Activated CD8-positive, alpha-beta memory T cell treated with anti-CD3 and anti-CD28 coated beads, Interleukin-2, amount 50 U/mL, for 1 hour (primary cell): ENCODE measurements around the gene OR10A4.
"Not testable (repeated sequence)": the region's sequence is repeated elsewhere in the genome, so short reads cannot be mapped to it uniquely, and the experiment has no call there.

Source experiments
- DNase-seq: peaks from one replicate; pipeline ENCODE4 v3.0.0-alpha.2; 2020; ENCODE audit errors: extremely low read depth

Gene OR10A4

DNA sequence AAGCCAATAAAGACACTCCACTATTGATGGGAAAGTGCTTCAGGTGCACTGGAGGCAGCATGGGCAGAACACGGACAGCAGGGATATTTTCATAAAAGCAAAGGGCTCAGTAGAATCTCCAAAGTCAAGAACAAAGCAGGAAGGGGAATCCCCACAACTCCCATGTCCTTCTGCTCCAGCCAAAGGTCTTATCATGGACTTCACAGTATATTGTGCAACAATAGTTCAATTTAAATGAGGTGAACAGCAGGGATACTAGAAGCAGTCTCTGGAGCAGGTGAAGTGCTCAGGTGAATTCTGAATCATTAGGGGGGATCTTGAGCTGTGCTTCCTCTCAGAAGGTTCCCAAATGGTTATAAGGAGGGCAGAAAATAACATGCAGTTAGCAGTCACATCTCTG is 22.5 kb downstream of the OR10A4 start:
- no peak for DNase-seq

DNA sequence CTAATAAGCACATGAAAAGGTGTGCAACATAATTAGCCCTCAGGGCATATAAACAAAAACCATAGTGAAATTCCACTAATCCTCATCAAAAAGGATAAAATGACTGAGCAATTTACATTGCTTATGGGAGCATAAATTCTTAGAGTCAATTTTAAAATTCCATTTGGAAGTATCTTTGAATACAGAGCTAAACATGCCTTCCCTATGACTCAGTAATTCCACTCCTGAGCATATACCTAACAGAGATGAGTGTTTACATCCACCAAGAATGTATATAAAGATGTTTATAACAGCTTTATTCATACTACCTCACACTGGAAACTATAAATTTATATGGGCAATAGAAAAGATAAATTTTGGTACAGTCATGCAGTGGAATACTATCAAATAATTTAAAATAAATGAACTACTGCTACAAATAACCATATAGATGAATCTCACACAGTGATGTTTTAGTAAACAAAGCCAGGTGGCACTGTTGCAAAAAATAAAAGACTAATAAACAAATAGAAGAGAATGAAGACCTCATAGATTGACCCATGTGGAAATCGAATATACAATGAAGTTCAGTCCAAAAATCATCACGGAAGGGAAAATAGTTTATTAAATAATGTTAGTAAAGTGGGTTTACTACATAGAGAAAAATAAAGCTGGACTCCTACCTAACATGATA is 24.0 kb downstream of the OR10A4 start:
- no peak for DNase-seq

- DNase-seq, result not testable (repeated sequence)
These were observed 28.4 kb downstream of the OR10A4 start for GRCh38 chr11:6904804-6905203.

GRCh38 chr11:6911378-6911777 is 35.0 kb downstream of the OR10A4 start:
- DNase-seq, result no peak

DNA sequence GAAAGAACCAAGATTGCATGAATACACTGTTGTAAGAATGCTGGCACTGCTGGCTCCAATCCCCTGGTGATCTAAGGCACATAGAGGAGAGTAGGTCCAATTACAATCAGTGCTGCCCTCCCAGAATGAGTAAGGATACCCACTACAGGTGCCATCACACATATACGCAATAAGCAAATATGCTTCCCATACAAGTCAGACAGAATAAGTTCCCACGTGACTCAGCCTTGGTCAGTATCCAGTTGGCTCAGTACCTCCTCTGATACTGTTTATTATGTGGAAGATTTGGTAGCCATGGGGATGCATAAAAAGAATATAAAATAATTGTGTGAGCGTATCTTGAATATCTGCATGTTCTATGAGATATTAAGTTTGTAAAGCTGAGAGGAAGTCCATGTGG is 35.5 kb downstream of the OR10A4 start:
- no peak for DNase-seq

- DNase-seq, result no peak
These were observed 43.3 kb downstream of the OR10A4 start for GRCh38 chr11:6919698-6920097.

DNA sequence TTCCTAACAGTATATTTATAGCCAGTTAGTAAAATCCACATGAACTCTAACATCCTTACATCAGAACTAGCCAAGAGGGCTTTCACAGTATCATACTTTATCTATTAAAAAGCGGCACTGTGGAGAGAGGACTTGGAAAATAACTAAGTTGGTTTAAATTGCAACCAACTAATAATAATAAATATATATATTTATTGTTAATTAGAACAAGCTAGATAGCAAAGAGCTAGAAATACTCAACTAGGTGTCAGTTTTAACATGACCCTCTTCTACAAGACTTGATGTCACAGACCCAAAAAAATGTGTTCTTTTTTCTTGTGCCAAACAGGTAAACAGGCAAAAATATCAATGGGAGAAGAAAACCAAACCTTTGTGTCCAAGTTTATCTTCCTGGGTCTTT is 44.3 kb downstream of the OR10A4 start, which contains the start of gene OR2D3:
Gene OR2D3, plus strand, starts transcription at position 301 of the 400 bp plus-strand sequence. Its CDS starts 0 bp downstream, at position 301.
- no peak for DNase-seq

DNA sequence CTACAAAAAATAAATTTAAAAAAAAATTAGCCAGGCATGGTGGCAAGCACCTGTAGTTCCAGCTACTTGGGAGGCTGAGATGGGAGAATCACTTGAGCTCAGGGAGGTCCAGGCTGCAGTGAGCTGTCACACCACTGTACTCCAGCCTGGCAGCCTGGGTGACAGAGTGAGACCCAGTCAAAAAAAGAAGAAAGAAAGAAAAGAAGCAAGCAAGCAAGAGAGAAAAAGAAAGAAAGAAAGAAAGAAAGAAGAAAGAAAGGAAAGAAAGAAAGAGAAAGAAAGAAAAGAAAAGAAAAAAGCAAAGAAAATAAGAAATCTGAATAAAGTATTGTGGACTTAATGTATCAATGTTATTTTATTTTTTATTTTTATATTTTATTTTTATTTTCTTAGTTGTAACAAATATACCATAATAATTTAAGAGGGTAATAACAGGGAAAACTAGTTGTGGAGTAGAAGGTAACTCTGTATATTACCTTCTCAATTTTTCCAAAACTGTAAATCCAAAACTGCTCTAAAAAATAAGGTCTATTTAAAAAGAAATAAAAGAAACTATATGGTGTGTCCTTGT is 48.7 kb downstream of the OR10A4 start:
- no peak for DNase-seq

DNA sequence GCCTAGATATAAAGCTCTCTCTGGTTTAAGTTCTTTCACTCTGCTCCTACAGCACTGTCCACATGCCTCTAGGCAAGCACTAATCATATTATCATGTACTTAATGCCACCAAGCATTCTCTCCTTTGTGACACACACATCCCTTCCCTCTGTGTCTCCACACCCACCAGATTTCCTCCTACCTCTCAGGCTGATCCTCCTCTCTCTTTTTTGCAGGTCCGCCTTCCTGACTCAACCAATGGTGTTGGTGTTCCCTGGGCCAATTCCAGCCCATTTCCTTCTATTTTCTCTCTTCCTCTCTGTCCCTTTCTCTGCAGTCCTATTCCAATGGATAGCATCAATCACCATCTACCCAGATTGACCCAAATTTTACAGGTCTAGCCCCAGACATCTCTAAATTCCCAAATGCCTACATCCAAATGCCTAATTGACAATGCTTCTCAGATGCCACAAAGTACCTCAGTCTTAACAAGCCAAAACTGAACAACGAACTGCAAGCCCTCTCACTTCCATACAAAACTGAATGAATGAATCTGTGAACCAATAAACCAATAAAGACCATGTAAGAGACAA is 49.3 kb downstream of the OR10A4 start:
- no peak for DNase-seq

DNA sequence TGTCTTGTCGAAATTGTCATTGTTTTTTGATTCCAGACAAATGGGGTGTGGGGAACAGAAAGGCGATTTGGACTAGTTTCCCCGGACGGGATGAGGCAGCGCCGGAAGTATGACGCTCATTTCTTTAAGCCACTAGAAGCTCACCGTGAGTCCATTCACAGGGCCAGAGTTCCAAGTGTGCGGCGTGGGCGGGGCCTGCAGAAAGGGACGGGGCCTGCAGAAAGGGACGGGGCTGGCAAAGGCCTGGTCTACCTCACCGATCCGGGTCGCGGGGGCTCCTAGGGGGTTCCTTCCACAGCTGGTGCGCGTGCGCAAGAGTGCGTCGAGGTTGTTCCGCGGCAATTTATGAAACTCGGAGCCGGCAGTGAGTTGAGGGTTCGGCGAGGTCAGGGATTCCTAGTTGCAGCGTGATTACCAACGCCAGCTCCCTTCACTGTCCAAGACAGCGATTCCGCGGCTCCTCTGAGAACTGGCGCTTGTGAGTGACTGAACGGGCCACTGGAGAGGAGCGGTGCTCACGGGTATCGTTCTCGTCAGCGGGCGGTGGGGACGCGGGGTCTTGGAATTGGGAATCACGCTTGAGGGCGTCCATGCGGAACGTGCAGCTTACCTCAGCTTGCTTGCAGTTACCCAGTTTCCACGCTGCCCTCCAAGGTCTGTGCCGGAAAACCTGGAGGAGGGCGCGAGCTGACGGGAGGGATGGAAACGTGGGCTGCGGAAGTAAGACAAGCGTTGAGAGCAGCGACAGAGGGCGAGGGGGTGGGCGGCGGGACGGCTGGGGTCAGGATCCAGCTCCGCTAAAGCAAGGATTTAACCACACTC is 50.0 kb downstream of the OR10A4 start, which contains the start of gene ZNF215:
Gene ZNF215, plus strand, starts transcription at position 219 of the 822 bp plus-strand sequence. CDS start 5,847 bp downstream, outside the sequence.
- no peak for DNase-seq

- no peak for DNase-seq
These were observed 50.7 kb downstream of the OR10A4 start for GRCh38 chr11:6927030-6927617.
